Lower lobe of right lung (tissue), 2 donors: ENCODE data around the gene TEKTIP1. TPM values are rescaled to one million over a fixed set of nuclear protein-coding genes. Genes with fewer than 3 reads are reported as not detected.
A peak's percentile ranks its signal among the peaks of the same experiment; 100 is the strongest.

Source experiments
- ATAC-seq, 2 donors: fragments of 200-7000 bp; cut with Tn5 transposase; one replicate each; pipeline ENCODE4 v1.9.1; 2020 to 2022; ENCODE audit warnings: mild to moderate bottlenecking in 2 of 2, moderate library complexity in 2 of 2
- DNase-seq: peaks from one replicate; pipeline ENCODE4 v3.0.0-alpha.2; 2020
- H3K27ac ChIP-seq: fragments of 200-600 bp; one replicate; pipeline ENCODE4 v1.8.0; 2022
- H3K27me3 ChIP-seq: fragments of 200-600 bp; one replicate; pipeline ENCODE4 v1.8.0; 2022; ENCODE audit warnings: low read depth
- H3K36me3 ChIP-seq: fragments of 200-600 bp; one replicate; pipeline ENCODE4 v1.8.0; 2022; ENCODE audit warnings: mild to moderate bottlenecking
- H3K4me1 ChIP-seq: fragments of 200-600 bp; one replicate; pipeline ENCODE4 v1.8.0; 2022
- H3K4me3 ChIP-seq: fragments of 200-600 bp; one replicate; pipeline ENCODE4 v1.8.0; 2022; ENCODE audit warnings: mild to moderate bottlenecking
- H3K9me3 ChIP-seq: fragments of 200-600 bp; one replicate; pipeline ENCODE4 v1.8.0; 2022
- CTCF ChIP-seq: fragments of 200-600 bp; IDR thresholded peaks from one replicate; pipeline ENCODE4 v1.8.0; 2022; ENCODE audit warnings: antibody characterized with exemption, mild to moderate bottlenecking
- intact Hi-C: fragments of 100-400 bp; cut with DNase I; formaldehyde crosslinking; loops from one replicate; pipeline ENCODE4 v1.11.0; 2022
- total RNA-seq: library from RNA; stranded (reverse); fragmentation: NEBNext Ultra II Directional; extraction: Animal tissue kit (Norgen Biotek cat#: 25700); gene quantifications from one replicate; pipeline ENCODE4 v1.2.1, GENCODE V29; 2021
- donor health status: DM: no; HTN: yes; CAD: no; lungs with severe emphysema.

TEKTIP1 gene
- total RNA-seq, 1 donor from 2014 or later, result 2.2 TPM

DNA sequence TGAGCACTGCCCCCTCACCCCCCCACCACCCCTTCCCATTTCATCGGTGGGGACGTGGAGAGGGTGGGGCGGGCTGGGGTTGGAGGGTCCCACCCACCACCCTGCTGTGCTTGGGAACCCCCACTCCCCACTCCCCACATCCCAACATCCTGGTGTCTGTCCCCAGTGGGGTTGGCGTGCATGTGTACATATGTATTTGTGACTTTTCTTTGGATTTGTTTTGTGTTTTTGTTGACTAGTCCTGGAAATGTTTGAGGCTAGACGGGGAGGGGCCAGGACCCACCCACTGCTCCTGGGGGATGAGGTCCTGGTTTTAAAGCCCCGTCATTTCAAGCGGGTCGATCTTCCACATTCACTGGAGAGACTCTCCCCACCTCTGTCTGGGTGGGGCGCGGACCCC, 3.0 kb upstream of the TEKTIP1 start:
- no peak for TF ChIP-seq CTCF

DNA sequence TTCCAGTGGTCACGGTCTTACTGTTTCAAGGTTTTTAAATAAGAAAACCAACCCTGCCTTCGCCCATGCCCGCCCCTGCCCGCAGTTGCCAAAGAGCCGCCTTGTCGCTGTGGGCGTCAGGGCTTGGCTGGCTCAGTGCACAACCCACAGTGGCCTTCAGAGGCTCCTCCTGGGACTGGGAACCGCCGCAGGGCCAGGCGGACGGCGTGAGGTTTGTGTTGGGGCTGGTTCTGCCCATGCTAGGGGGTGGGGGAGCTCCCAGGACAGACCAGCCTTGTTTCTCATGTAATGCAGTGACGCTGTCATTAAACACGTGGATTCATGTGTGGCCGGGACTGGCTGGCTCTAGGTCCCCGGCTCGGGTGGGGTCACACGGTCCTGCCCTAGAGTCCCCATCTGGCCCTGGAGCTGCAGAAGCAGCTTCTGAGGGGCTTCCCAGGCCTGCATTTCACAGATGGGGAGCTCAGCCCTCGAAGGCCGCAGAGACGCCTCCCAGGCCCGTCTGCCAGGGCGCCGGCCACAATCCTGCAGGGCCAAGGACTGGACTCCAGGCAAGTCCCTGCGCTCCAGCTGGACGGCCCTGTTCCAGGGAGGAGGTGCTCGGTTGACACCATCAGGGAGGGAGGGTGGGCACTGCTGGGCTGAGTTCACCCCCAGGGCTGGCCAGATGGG, 2.4 kb upstream of the TEKTIP1 start:
- H3K27me3 ChIP-seq, result no peaks in the 10 kb centered on the region
- H3K36me3 ChIP-seq, result peaks cover 53% of the 10 kb centered on the region
- DNase-seq (no peak), ATAC-seq (no peak)
- intact Hi-C loops, result no loop called here
- TF ChIP-seq CTCF, result no peak
- H3K4me1 ChIP-seq, result no peaks in the 10 kb centered on the region
- H3K4me3 ChIP-seq, result no peak overlapping the region
- no peak overlapping the region for H3K27ac ChIP-seq
- H3K9me3 ChIP-seq, result no peaks in the 10 kb centered on the region

More for the DNA sequence above, 3.0 kb upstream of the TEKTIP1 start:
- Histone ChIP-seq H3K4me1 (no peaks in the 10 kb centered on the region), H3K9me3 (no peaks in the 10 kb centered on the region), H3K27ac (no peak overlapping the region), H3K4me3 (no peak overlapping the region), H3K27me3 (no peaks in the 10 kb centered on the region), H3K36me3 (peaks cover 59% of the 10 kb centered on the region)
- DNase-seq, result no peak
- intact Hi-C loops, result no loop called here
- no peak for ATAC-seq

GRCh38 chr19:3537101-3537437, 1.9 kb upstream of the TEKTIP1 start:
- no peak overlapping the region for H3K27ac ChIP-seq

GRCh38 chr19:3537438-3538240, 1.3 kb upstream of the TEKTIP1 start:
- no peak for TF ChIP-seq CTCF
- H3K27ac ChIP-seq, result no peak overlapping the region
- peaks cover 42% of the 10 kb centered on the region for H3K36me3 ChIP-seq
- H3K4me1 ChIP-seq, result no peaks in the 10 kb centered on the region
- H3K27me3 ChIP-seq, result no peaks in the 10 kb centered on the region
- ATAC-seq, result peak in 1 of 2 donors; percentile 4
- intact Hi-C loops, result no loop called here
- no peaks in the 10 kb centered on the region for H3K9me3 ChIP-seq
- DNase-seq, result no peak
- no peak overlapping the region for H3K4me3 ChIP-seq

More at GRCh38 chr19:3537101-3537437, 1.9 kb upstream of the TEKTIP1 start:
- no peak for TF ChIP-seq CTCF
- peaks cover 48% of the 10 kb centered on the region for H3K36me3 ChIP-seq
- no peak for ATAC-seq
- H3K4me1 ChIP-seq, result no peaks in the 10 kb centered on the region
- DNase-seq, result no peak
- no peaks in the 10 kb centered on the region for H3K27me3 ChIP-seq
- no peaks in the 10 kb centered on the region for H3K9me3 ChIP-seq
- intact Hi-C loops, result no loop called here
- H3K4me3 ChIP-seq, result no peak overlapping the region

DNA sequence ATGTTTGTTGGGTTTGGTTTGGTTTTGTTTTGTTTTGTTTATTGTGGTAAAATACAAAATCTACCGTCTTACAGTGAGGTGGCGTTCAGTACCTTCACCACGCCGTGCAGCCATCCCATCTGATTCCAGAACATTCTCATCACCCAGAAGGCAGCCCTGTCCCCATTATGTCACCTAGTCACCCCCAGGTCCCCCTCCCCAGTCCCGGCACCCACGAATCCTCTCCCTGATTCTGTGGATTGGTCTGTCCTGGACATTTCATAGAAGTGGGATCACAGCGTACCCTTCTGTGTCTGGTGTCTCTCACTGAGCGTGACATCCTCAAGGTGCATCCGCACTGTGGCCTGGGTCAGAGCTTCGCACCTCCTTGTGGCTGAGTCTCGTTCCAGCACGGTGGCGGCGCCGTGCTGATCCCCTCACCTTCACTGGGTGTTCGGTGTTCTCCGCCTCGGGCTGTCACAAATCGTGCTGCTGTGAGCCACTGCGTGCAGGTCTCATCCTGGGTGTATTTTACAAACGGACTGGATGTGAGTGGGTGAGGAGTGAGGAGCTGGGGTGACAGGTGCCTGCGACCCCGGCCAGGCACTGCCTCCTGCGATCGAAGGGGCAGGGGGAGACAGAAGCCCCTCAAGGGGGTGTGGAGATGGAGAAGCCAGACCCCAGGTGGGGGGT, 580 bp upstream of the TEKTIP1 start:
- TF ChIP-seq CTCF, result no peak
- Histone ChIP-seq H3K36me3 (peaks cover 38% of the 10 kb centered on the region), H3K4me1 (no peaks in the 10 kb centered on the region), H3K4me3 (no peak overlapping the region), H3K27me3 (no peaks in the 10 kb centered on the region), H3K27ac (no peak overlapping the region), H3K9me3 (no peaks in the 10 kb centered on the region)
- no peak for ATAC-seq
- no peak for DNase-seq
- intact Hi-C loops, result no loop called here
